Renal cortical epithelial cell (primary cell): Measurements from ENCODE around the gene CLBA1. TPM values are rescaled to one million over a fixed set of nuclear protein-coding genes. Genes with fewer than 3 reads are reported as not detected.

Experiments
- DNase-seq: peaks from one replicate; pipeline ENCODE4 v3.0.0-alpha.2; 2011; ENCODE audit warnings: low read depth
- total RNA-seq: library from RNA; depleted of rRNA; stranded (reverse); fragments of >200 nt; gene quantifications from 2 replicates; pipeline ENCODE4 v1.2.3, GENCODE V29; 2014

CLBA1 gene
- total RNA-seq, 1 donor from 2014 or later: 17.8 TPM

DNA sequence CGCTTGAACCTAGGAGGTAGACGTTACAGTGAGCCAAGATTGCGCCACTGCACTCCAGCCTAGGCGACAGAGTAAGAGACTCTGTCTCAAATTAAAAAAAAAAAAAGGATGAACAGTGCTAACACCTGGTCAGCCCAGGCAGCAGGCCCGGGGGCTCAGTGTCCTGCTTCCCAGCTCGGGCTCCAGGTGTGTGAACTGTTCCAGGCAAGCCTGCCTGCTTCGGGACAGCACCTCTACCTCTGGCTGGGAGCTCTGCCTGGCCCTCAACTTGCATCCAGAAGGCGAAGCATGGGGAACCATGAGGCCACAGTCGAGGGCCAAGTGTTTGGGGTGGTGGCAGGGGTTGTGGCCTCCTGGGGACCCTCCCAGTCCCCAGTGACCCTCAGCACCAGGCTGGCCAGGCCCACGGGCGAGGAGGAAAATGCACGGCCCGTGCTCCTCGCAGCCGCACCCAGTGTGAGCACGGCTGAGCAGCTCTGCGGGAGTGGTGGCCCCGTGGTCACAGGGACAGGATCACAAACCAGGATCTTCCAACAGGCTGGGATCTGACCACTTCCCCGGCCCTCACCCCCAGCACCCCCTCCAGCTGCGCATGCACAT, 19.8 kb downstream of the CLBA1 start:
- DNase-seq: no peak

GRCh38 chr14:105005929-105006830, 20.6 kb downstream of the CLBA1 start:
- DNase-seq: no peak

- DNase-seq: no peak
Measured at GRCh38 chr14:105006831-105007592, 21.4 kb downstream of the CLBA1 start.

DNA sequence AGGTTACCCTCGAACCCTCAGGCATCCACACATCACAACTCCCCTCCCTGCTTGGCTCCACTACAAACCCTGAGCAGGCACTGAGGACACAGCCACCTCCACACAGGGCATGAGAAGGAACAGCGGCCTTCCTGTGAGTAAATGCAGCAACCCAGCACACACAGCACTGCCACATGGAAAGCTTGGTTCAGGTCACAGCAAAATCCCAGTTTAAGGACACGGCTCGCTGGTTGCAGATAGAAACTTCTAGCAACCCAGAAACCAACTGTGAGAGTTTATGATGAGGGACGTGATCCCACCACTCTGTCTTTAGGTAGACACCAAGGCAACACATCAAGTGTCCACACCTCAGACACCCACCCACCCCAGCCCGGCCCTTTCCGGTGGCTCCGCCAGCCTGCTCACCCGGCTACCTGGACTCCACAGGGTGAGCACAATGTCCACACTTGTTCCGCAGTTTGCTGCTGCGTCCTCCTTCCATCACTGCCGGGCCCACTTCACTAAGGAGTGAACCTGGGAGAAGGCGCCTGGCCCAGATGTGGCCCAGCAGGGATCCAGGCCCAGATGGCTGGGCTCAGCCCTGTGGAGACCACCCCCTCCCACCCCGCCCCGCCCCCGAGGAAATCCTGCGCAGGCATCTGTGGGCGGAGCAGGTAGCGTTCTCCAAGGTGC, 22.1 kb downstream of the CLBA1 start:
- DNase-seq: no peak

GRCh38 chr14:105010106-105010505, 24.5 kb downstream of the CLBA1 start:
- DNase-seq: no peak

- DNase-seq: no peak
Measured at GRCh38 chr14:105010891-105011291, 25.3 kb downstream of the CLBA1 start.

GRCh38 chr14:105011312-105011990, 25.9 kb downstream of the CLBA1 start:
- no peak for DNase-seq

GRCh38 chr14:105012171-105012985, 26.8 kb downstream of the CLBA1 start:
- no peak for DNase-seq

DNA sequence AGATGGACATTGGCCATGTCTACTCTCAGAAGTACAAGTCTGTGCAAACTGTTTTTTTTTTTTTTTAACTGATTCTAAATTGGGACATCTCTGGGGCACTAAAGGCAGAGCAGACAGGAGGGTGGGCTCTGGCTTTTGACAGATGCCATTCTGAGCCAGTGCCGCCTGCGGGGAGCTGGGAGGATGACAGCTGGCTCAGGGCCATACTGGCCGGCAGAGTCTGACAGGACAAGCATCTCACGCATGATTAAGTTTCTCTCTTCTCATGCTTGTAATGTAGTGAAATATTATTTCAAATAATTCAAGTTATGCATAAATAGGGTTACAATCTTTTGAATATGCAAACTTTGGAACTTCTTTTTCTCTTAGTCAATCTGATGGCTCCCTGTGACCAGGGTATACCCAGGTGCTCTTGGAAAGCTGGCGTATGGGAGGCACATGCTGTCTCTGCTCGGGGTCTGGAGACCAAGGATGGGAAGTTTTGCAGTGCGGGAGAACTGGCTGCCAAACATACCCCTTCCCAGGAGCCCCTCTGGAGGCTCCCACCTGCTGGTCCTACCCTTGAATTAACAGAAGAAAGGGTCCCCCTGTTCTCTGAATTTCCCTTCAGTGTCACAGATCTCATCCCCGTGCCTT, 27.7 kb downstream of the CLBA1 start:
- no peak for DNase-seq

DNA sequence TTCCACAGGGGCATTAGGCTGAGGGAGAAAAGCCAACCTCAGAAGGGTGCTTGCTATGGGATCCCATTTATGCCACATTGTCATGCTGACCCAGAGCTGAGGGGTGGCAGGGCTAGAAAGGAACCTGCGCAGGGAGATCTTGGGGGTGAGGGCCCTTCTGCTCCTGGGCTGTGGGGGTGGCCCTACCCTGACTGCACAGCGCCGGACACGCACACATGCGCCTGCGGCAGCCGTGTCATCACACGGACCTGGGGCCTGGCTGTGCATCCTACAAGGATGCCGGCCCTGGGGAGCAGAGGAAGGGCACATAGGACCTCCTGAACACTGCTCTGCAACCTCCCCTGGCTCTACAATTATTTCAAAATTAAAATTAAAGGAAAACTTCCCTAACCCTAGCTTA, 28.4 kb downstream of the CLBA1 start:
- DNase-seq: no peak

GRCh38 chr14:105014631-105015030, 29.0 kb downstream of the CLBA1 start:
- no peak for DNase-seq

GRCh38 chr14:105015242-105015641, 29.7 kb downstream of the CLBA1 start:
- no peak for DNase-seq

GRCh38 chr14:105015905-105016304, 30.3 kb downstream of the CLBA1 start:
- DNase-seq: no peak

DNA sequence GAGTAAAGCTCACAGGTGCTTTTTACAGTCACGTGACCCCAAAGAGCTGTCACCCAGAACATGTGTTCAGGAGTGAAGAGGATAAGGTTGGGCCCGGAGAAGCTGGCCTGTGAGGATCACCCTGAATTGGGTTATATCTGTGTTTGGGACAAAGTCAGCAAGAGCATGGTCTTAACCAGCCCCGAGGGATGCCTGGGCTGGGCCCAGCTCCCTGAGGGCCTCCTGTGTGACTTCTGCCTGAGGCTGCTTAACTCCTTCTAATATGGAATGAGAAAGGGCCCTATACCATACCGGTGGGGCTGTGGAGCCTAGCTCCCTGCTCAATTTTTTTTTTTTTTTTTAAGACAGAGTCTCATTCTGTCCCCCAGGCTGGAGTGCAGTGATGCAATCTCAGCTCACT, 32.8 kb downstream of the CLBA1 start:
- no peak for DNase-seq

GRCh38 chr14:105019861-105020814, 34.5 kb downstream of the CLBA1 start:
- DNase-seq: no peak

DNA sequence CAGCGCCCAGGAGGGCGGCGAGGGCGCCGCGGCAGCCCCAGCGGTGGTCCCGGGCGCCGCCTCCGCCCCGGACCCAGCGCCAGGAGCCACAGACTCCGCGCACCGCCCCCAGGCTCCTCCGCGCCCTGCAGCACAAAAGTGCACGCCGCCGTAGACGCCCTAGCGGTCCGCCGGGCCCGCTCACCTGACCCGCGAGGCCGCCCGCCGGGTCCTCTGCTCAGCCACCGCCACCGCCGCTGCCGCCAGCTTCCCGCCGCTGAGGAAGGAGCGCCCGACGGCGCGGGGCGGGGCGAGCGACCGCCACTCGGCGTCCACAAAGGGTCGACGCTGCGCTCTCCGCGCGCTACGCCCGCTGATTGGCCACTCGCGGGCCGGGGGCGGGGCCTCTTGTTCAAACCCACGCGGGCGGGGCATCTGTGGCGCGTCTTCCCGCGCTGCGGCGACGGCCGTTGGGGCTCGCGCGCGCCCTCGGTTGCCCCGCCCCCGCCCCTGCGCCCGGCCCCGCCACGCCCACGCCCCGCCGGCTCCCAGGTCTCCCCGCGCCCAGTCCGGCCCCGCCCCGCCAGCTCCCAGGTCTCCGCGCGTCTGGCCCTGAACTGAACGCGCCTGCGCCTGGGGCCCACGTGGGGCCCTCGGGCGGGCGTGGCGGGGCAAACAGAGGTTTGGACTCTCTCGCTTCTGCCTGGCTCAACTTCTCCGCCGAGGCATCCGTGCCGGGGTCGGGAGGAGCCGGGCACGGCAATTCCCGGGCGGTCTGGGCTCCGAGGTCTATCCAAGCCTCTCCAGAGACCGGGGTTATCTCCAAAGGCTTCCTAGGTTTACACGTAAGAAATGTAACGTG, 35.4 kb downstream of the CLBA1 start, which contains the start of gene CDCA4:
TSS of gene CDCA4 (minus strand) at position 269 of the 841 bp plus-strand sequence. CDS start 9,154 bp downstream, outside the sequence.
- DNase-seq: peak; percentile 74

- peak; percentile 44 for DNase-seq
Measured at GRCh38 chr14:105021656-105022275, 36.2 kb downstream of the CLBA1 start.
